ENCODE results near the gene SCAI.
A peak's percentile ranks its signal among the peaks of the same experiment; 100 is the strongest.
"Not testable (repeated sequence)": the region's sequence is repeated elsewhere in the genome, so short reads cannot be mapped to it uniquely, and the experiment has no call there.

The SCAI gene

GRCh38 chr9:124959671-124960408 lies 183.5 kb downstream of the SCAI start:
- not testable (repeated sequence) for DNase-seq (ENCODE audit: low read depth, low spot score); H3K27ac ChIP-seq

- DNase-seq (ENCODE audit: low read depth, low spot score), result no peak
- H3K27ac ChIP-seq, result no peak overlapping the region
Observed at GRCh38 chr9:124954255-124954654, 189.1 kb downstream of the SCAI start.

- DNase-seq (ENCODE audit: low read depth, low spot score), result no peak
- H3K27ac ChIP-seq, result no peak overlapping the region
Observed at GRCh38 chr9:124950050-124950718, 193.1 kb downstream of the SCAI start.

- H3K27ac ChIP-seq, result no peak overlapping the region
- DNase-seq (ENCODE audit: low read depth, low spot score), result no peak
Observed at GRCh38 chr9:124949387-124949786, 193.9 kb downstream of the SCAI start.

- DNase-seq (ENCODE audit: low read depth, low spot score), result no peak
- H3K27ac ChIP-seq, result no peak overlapping the region
Observed at GRCh38 chr9:124947727-124948391, 195.5 kb downstream of the SCAI start.

GRCh38 chr9:124946167-124946566 lies 197.2 kb downstream of the SCAI start:
- no peak overlapping the region for H3K27ac ChIP-seq
- no peak for DNase-seq (ENCODE audit: low read depth, low spot score)

- H3K27ac ChIP-seq, result peak overlapping the region; percentile 94
Observed at GRCh38 chr9:124941679-124942561, 201.4 kb downstream of the SCAI start.

GRCh38 chr9:124940894-124941678 lies 202.2 kb downstream of the SCAI start, which contains the start of gene GOLGA1:
Gene GOLGA1 (minus strand): TSS chr9:124941083. CDS start chr9:124938711, 2,372 bp downstream.
- peak within 1 kb of the TSS; percentile 94 for H3K27ac ChIP-seq
- peak; percentile 50 for DNase-seq (ENCODE audit: low read depth, low spot score)

More at GRCh38 chr9:124941679-124942561, 201.4 kb downstream of the SCAI start:
- DNase-seq (ENCODE audit: low read depth, low spot score), result no peak

- DNase-seq (ENCODE audit: low read depth, low spot score), result no peak
- peak overlapping the region; percentile 94 for H3K27ac ChIP-seq
Observed at GRCh38 chr9:124940521-124940893, 202.8 kb downstream of the SCAI start.

- no peak for DNase-seq (ENCODE audit: low read depth, low spot score)
- H3K27ac ChIP-seq, result peak overlapping the region; percentile 94
Observed at GRCh38 chr9:124939944-124940343, 203.4 kb downstream of the SCAI start.

GRCh38 chr9:124934290-124934689 lies 209.0 kb downstream of the SCAI start:
- no peak overlapping the region for H3K27ac ChIP-seq
- no peak for DNase-seq (ENCODE audit: low read depth, low spot score)

GRCh38 chr9:124932333-124932732 lies 211.0 kb downstream of the SCAI start:
- no peak for DNase-seq (ENCODE audit: low read depth, low spot score)
- H3K27ac ChIP-seq, result no peak overlapping the region

GRCh38 chr9:124929464-124929863 lies 213.9 kb downstream of the SCAI start:
- H3K27ac ChIP-seq, result no peak overlapping the region
- DNase-seq (ENCODE audit: low read depth, low spot score), result no peak

GRCh38 chr9:124928116-124928515 lies 215.2 kb downstream of the SCAI start:
- H3K27ac ChIP-seq, result no peak overlapping the region
- no peak for DNase-seq (ENCODE audit: low read depth, low spot score)

- not testable (repeated sequence) for DNase-seq (ENCODE audit: low read depth, low spot score); H3K27ac ChIP-seq
Observed at GRCh38 chr9:124920394-124920793, 222.9 kb downstream of the SCAI start.

GRCh38 chr9:124914753-124915405 lies 228.4 kb downstream of the SCAI start:
- DNase-seq (ENCODE audit: low read depth, low spot score), result no peak
- no peak overlapping the region for H3K27ac ChIP-seq

- DNase-seq (ENCODE audit: low read depth, low spot score), result no peak
- no peak overlapping the region for H3K27ac ChIP-seq
Observed at GRCh38 chr9:124913378-124913777, 229.9 kb downstream of the SCAI start.

GRCh38 chr9:124911766-124912165 lies 231.6 kb downstream of the SCAI start:
- H3K27ac ChIP-seq, result no peak overlapping the region
- no peak for DNase-seq (ENCODE audit: low read depth, low spot score)

GRCh38 chr9:124908098-124908497 lies 235.2 kb downstream of the SCAI start:
- no peak for DNase-seq (ENCODE audit: low read depth, low spot score)
- no peak overlapping the region for H3K27ac ChIP-seq
